HCT116 (cell line): ENCODE data around the gene ALCAM. TPM values are rescaled to one million over a fixed set of nuclear protein-coding genes. Genes with fewer than 3 reads are reported as not detected.

Experiments used
- ATAC-seq: fragments of 200-7000 bp; cut with Tn5 transposase; 2 replicates; pipeline ENCODE4 v1.9.1; 2020; ENCODE audit warnings: mild to moderate bottlenecking, moderate library complexity
- BruUV-seq: library from RNA; stranded (reverse); fragments of 400-500 nt; replicated peaks from 2 replicates; lab custom pipeline; 2021; lab: Mats Ljungman, UMichigan
- CTCF ChIA-PET: fragments of 300-600 bp; sonication (Branson Sonifier 250); formaldehyde crosslinking; loops from one replicate; lab custom pipeline; 2021; ENCODE audit warnings: antibody characterized with exemption; lab: Charles Lee
- POLR2A ChIA-PET: fragments of 300-600, 350-600 bp; sonication (Branson Sonifier 250); formaldehyde crosslinking; loops from one replicate; lab custom pipeline; 2021; ENCODE audit warnings: antibody characterized with exemption; lab: Charles Lee
- RAD21 ChIA-PET, 2 experiments: fragments of 300-600 bp; sonication (Branson Sonifier 250); formaldehyde crosslinking; loops; one replicate each; lab custom pipeline; 2023; ENCODE audit warnings: low total read pairs in 2 of 2; ENCODE audit not compliant: uncharacterized antibody in 2 of 2, unreplicated experiment in 2 of 2, low non-redundant PET in 1 of 2; lab: Charles Lee
- DNase-seq: peaks from one replicate; pipeline ENCODE4 v3.0.0-alpha.2; 2010; ENCODE audit warnings: low read depth, low spot score
- H2AFZ ChIP-seq: fragments of 200-600 bp; shearing (Covaris generic), sonication (generic); 2 replicates; pipeline ENCODE4 v1.6.1; 2017; ENCODE audit warnings: low read depth, mixed run types, mixed read lengths, antibody characterized with exemption, low read length; ENCODE audit not compliant: poor library complexity, severe bottlenecking
- H3K27ac ChIP-seq: 2 replicates; pipeline ENCODE4 v1.5.1; 2012; ENCODE audit warnings: low read depth, low read length
- H3K27me3 ChIP-seq: fragments of 200-600 bp; sonication (generic); 2 replicates; pipeline ENCODE4 v1.6.1; 2016; ENCODE audit warnings: mixed run types, low read length, mixed read lengths; ENCODE audit not compliant: insufficient read depth
- H3K36me3 ChIP-seq, 2 experiments: fragments of 200-500 bp in 1 of 2; fragments of 200-600 bp in 1 of 2; sonication (Bioruptor generic) in 1 of 2; sonication (generic) in 1 of 2; 2 replicates each; pipeline versions ENCODE4 v1.5.1 to v1.6.1; 2014 to 2016; ENCODE audit warnings: low read length in 2 of 2, inconsistent platforms in 1 of 2, mixed read lengths in 1 of 2, mixed run types in 1 of 2; ENCODE audit not compliant: insufficient read depth in 2 of 2, control insufficient read depth in 1 of 2
- H3K4me1 ChIP-seq, 2 experiments: fragments of 200-600 bp in 1 of 2; sonication (generic) in 1 of 2; 2 replicates each; pipeline versions ENCODE4 v1.5.1 to v1.6.1; 2012 to 2017; ENCODE audit warnings: low read length in 2 of 2, inconsistent platforms in 1 of 2, mild to moderate bottlenecking in 1 of 2, mixed read lengths in 1 of 2, mixed run types in 1 of 2, moderate library complexity in 1 of 2; ENCODE audit not compliant: insufficient read depth in 2 of 2, control insufficient read depth in 1 of 2
- H3K4me2 ChIP-seq: fragments of 200-600 bp; sonication (generic); 2 replicates; pipeline ENCODE4 v1.6.1; 2017; ENCODE audit warnings: mixed run types, low read length, mixed read lengths
- H3K4me3 ChIP-seq, 2 experiments: fragments of 200-600 bp in 1 of 2; sonication (generic) in 1 of 2; replicated peaks in 1 of 2; 2 replicates each; pipeline ENCODE4 v1.5.1; 2011 to 2016; ENCODE audit warnings: low read length in 2 of 2, control low read depth in 1 of 2, low read depth in 1 of 2, mild to moderate bottlenecking in 1 of 2, mixed read lengths in 1 of 2, mixed run types in 1 of 2
- H3K79me2 ChIP-seq: fragments of 200-600 bp; sonication (generic); 2 replicates; pipeline ENCODE4 v1.6.1; 2017; ENCODE audit warnings: mild to moderate bottlenecking, mixed run types, low read length, moderate library complexity, mixed read lengths; ENCODE audit not compliant: insufficient read depth
- H3K9ac ChIP-seq: fragments of 200-600 bp; sonication (generic); 2 replicates; pipeline ENCODE4 v1.6.1; 2016; ENCODE audit warnings: low read length, mixed read lengths
- H3K9me2 ChIP-seq: fragments of 200-600 bp; sonication (generic), shearing (Covaris generic); 2 replicates; pipeline ENCODE4 v1.6.1; 2017; ENCODE audit warnings: mixed run types, mild to moderate bottlenecking, moderate library complexity; ENCODE audit not compliant: insufficient read depth
- H3K9me3 ChIP-seq, 2 experiments: fragments of 200-500 bp in 1 of 2; fragments of 200-600 bp in 1 of 2; sonication (Bioruptor generic) in 1 of 2; sonication (generic) in 1 of 2; 2 replicates each; pipeline ENCODE4 v1.6.1; 2014 to 2017; ENCODE audit warnings: low read length in 2 of 2, mixed read lengths in 2 of 2, inconsistent platforms in 1 of 2, low read depth in 1 of 2, mild to moderate bottlenecking in 1 of 2, mixed run types in 1 of 2, moderate library complexity in 1 of 2; ENCODE audit not compliant: control insufficient read depth in 1 of 2, insufficient read depth in 1 of 2
- H4K20me1 ChIP-seq: fragments of 200-600 bp; sonication (generic), shearing (Covaris generic); 2 replicates; pipeline ENCODE4 v1.6.1; 2017; ENCODE audit warnings: mixed run types, mild to moderate bottlenecking, moderate library complexity; ENCODE audit not compliant: insufficient read depth
- CEBPB ChIP-seq: IDR thresholded peaks from 2 replicates; pipeline ENCODE4 v1.6.1; 2012; ENCODE audit warnings: low read depth
- ELF1 ChIP-seq: IDR thresholded peaks from 2 replicates; pipeline ENCODE4 v1.6.1; 2012; ENCODE audit warnings: low read depth, borderline replicate concordance
- EZH2 ChIP-seq: fragments of 200-600 bp; sonication (generic); IDR thresholded peaks from 2 replicates; pipeline ENCODE4 v1.6.1; 2017; ENCODE audit warnings: antibody characterized with exemption, mixed run types
- EZH2phosphoT487 ChIP-seq: fragments of 200-600 bp; IDR thresholded peaks from 2 replicates; pipeline ENCODE4 v1.6.1; 2018; ENCODE audit warnings: antibody characterized with exemption, borderline replicate concordance
- JUND ChIP-seq: IDR thresholded peaks from 2 replicates; pipeline ENCODE4 v1.6.1; 2012
- MAX ChIP-seq: IDR thresholded peaks from 2 replicates; pipeline ENCODE4 v1.6.1; 2012
- POLR2A ChIP-seq: IDR thresholded peaks from 2 replicates; pipeline ENCODE4 v1.7.0; 2011; ENCODE audit warnings: borderline replicate concordance; ENCODE audit not compliant: insufficient read depth, insufficient read length; ENCODE audit errors: extremely low read depth
- POLR2AphosphoS5 ChIP-seq: IDR thresholded peaks from 2 replicates; pipeline ENCODE4 v1.6.1; 2011; ENCODE audit warnings: mild to moderate bottlenecking, low read depth, low read length, moderate library complexity
- SIN3A ChIP-seq: IDR thresholded peaks from 2 replicates; pipeline ENCODE4 v1.6.1; 2012; ENCODE audit warnings: low read depth
- SP1 ChIP-seq: IDR thresholded peaks from 2 replicates; pipeline ENCODE4 v1.6.1; 2012; ENCODE audit warnings: low read depth
- SRF ChIP-seq: IDR thresholded peaks from 2 replicates; pipeline ENCODE4 v1.6.1; 2012; ENCODE audit warnings: low read depth
- TCF7L2 ChIP-seq: IDR thresholded peaks from 2 replicates; pipeline ENCODE4 v1.7.0; 2011; ENCODE audit warnings: borderline replicate concordance, inconsistent platforms; ENCODE audit not compliant: insufficient read depth, insufficient read length; ENCODE audit errors: extremely low read depth
- intact Hi-C: fragments of 100-400 bp; cut with micrococcal nuclease; formaldehyde crosslinking; loops from 2 replicates; pipeline ENCODE4 v1.10.0; 2022
- total RNA-seq: library from RNA; stranded (reverse); gene quantifications from one replicate; pipeline ENCODE4 v1.2.1, GENCODE V29; 2021; ENCODE audit not compliant: unreplicated experiment
- TF ChIP-seq, protein P1 (sequence below): IDR thresholded peaks from 2 replicates; pipeline ENCODE4 v1.6.1; 2012
- TF ChIP-seq, protein P2 (sequence below): IDR thresholded peaks from 2 replicates; pipeline ENCODE4 v1.6.1; 2012; ENCODE audit warnings: low read depth
- TF ChIP-seq, protein P3 (sequence below), 3 experiments: fragments of 200-600 bp in 1 of 3; sonication (generic) in 1 of 3; IDR thresholded peaks in 2 of 3; conservative IDR thresholded peaks in 1 of 3; 2 replicates each; pipeline ENCODE4 v1.5.1; 2012 to 2017; ENCODE audit warnings: low read depth in 2 of 3, low read length in 2 of 3, antibody characterized with exemption in 1 of 3, borderline replicate concordance in 1 of 3, control low read depth in 1 of 3, mild to moderate bottlenecking in 1 of 3, mixed read lengths in 1 of 3, mixed run types in 1 of 3, moderate library complexity in 1 of 3; ENCODE audit not compliant: insufficient read depth in 1 of 3

Gene ALCAM
- total RNA-seq, 1 experiment from 2014 or later, result 56.7 TPM

DNA sequence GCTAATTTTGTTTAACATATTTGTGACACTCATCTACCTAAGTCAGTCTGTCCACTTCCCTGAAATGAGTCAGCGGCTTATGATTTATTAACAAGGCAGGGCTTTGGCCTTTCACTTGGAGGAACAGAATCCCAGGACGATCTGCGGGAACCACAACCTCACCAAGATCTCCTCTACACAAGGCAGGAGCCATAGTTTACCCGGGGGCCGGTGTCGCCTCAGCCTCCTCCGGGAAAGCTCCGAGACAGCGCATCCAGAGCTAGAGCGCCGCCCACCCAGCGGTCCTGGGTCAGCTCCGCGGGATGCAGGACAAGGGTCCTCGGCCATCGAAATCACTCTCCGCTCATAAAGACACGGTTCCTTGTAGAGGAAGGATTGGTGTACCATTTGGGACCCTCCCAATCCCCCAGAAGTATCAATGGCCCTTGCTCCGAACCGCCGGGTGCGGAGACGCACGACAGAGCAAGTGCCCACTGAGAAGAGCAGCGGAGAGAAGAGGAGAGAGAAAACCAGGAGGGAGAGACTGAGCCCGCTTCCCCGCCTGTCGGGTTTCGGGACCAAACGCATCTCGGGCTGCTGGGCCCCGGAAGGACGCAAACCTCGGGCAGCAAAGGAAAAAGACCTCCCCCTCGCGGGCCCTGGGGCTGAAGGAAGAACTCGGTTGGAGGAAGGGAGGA, 13.1 kb upstream of the ALCAM start:
- ATAC-seq (no peak), DNase-seq (no peak)
- Histone ChIP-seq H3K27ac (no peak overlapping the region), H3K36me3 (no peaks in the 10 kb centered on the region), H3K9ac (no peak overlapping the region), H4K20me1 (no peaks in the 10 kb centered on the region), H3K4me1 (peaks cover 0 to 9% of the 10 kb centered on the region in 2 experiments; a peak in 2 of 4 replicates), H3K4me3 (no peak overlapping the region), H3K79me2 (no peaks in the 10 kb centered on the region), H2AFZ (no peak overlapping the region), H3K9me3 (no peaks in the 10 kb centered on the region), H3K27me3 (no peaks in the 10 kb centered on the region), H3K9me2 (no peaks in the 10 kb centered on the region), H3K4me2 (no peak overlapping the region)
- BruUV-seq, result no TSS peak
- POLR2A ChIA-PET, result no interaction called here
- TF ChIP-seq JUND (no peak), SIN3A (no peak), EZH2 (no peak), EZH2phosphoT487 (no peak), ELF1 (no peak), SRF (no peak)
- TF ChIP-seq, protein P1, sequence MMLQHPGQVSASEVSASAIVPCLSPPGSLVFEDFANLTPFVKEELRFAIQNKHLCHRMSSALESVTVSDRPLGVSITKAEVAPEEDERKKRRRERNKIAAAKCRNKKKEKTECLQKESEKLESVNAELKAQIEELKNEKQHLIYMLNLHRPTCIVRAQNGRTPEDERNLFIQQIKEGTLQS, result no peak
- CTCF ChIA-PET, result no interaction called here
- intact Hi-C loops, result no loop called here
- RAD21 ChIA-PET, result no interaction called here

DNA sequence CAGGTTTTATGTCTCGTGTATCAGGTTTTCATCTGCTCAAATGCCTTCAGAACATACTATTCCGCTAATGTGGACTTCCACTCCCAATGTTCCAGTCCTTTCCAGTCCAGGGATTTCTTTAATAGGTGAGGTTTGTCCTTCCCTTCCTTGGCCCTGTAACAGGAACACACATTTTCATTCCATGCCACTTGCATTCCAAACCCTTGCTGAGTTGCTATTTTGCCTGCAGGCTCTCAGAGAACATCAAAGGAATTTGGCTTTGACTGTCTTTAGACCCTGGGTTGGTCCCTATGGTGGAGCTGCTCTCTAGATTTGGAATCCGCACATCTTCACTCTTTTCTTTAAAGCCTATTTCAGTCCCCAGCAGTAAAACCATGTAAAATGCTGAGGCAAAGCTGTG, 12.3 kb upstream of the ALCAM start:
- Histone ChIP-seq H3K27me3 (no peaks in the 10 kb centered on the region), H3K27ac (no peak overlapping the region), H3K9me2 (no peaks in the 10 kb centered on the region), H2AFZ (no peak overlapping the region), H3K9me3 (no peaks in the 10 kb centered on the region), H3K36me3 (no peaks in the 10 kb centered on the region), H3K4me2 (no peak overlapping the region), H4K20me1 (no peaks in the 10 kb centered on the region), H3K9ac (no peak overlapping the region), H3K79me2 (no peaks in the 10 kb centered on the region), H3K4me3 (no peak overlapping the region), H3K4me1 (peaks cover 3 to 16% of the 10 kb centered on the region in 2 experiments)
- RAD21 ChIA-PET, result no interaction called here
- DNase-seq (no peak), ATAC-seq (no peak)
- intact Hi-C loops, result no loop called here
- CTCF ChIA-PET, result interaction anchor here (0.7 kb wide), 1 partner anchor 12 kb away, joined by 3 read pairs; the partner anchor contains the start of gene ALCAM
- BruUV-seq, result no TSS peak
- POLR2A ChIA-PET, result no interaction called here
- TF ChIP-seq SP1, result no peak
- TF ChIP-seq, protein P2, sequence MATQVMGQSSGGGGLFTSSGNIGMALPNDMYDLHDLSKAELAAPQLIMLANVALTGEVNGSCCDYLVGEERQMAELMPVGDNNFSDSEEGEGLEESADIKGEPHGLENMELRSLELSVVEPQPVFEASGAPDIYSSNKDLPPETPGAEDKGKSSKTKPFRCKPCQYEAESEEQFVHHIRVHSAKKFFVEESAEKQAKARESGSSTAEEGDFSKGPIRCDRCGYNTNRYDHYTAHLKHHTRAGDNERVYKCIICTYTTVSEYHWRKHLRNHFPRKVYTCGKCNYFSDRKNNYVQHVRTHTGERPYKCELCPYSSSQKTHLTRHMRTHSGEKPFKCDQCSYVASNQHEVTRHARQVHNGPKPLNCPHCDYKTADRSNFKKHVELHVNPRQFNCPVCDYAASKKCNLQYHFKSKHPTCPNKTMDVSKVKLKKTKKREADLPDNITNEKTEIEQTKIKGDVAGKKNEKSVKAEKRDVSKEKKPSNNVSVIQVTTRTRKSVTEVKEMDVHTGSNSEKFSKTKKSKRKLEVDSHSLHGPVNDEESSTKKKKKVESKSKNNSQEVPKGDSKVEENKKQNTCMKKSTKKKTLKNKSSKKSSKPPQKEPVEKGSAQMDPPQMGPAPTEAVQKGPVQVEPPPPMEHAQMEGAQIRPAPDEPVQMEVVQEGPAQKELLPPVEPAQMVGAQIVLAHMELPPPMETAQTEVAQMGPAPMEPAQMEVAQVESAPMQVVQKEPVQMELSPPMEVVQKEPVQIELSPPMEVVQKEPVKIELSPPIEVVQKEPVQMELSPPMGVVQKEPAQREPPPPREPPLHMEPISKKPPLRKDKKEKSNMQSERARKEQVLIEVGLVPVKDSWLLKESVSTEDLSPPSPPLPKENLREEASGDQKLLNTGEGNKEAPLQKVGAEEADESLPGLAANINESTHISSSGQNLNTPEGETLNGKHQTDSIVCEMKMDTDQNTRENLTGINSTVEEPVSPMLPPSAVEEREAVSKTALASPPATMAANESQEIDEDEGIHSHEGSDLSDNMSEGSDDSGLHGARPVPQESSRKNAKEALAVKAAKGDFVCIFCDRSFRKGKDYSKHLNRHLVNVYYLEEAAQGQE, result no peak
- TF ChIP-seq SRF, result no peak
- no peak for TF ChIP-seq CEBPB
- TF ChIP-seq POLR2A, result no peak
- no peak for TF ChIP-seq MAX
- no peak for TF ChIP-seq EZH2phosphoT487
- TF ChIP-seq POLR2AphosphoS5, result no peak
- TF ChIP-seq JUND, result no peak
- no peak for TF ChIP-seq TCF7L2
- TF ChIP-seq, protein P3, sequence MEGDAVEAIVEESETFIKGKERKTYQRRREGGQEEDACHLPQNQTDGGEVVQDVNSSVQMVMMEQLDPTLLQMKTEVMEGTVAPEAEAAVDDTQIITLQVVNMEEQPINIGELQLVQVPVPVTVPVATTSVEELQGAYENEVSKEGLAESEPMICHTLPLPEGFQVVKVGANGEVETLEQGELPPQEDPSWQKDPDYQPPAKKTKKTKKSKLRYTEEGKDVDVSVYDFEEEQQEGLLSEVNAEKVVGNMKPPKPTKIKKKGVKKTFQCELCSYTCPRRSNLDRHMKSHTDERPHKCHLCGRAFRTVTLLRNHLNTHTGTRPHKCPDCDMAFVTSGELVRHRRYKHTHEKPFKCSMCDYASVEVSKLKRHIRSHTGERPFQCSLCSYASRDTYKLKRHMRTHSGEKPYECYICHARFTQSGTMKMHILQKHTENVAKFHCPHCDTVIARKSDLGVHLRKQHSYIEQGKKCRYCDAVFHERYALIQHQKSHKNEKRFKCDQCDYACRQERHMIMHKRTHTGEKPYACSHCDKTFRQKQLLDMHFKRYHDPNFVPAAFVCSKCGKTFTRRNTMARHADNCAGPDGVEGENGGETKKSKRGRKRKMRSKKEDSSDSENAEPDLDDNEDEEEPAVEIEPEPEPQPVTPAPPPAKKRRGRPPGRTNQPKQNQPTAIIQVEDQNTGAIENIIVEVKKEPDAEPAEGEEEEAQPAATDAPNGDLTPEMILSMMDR (IDR thresholded peaks at IDR 0.05 in 2 of 3, conservative IDR thresholded peaks at IDR 0.05 in 1 of 3; ENCODE audit: borderline replicate concordance in 1 of 3, insufficient read depth in 1 of 3, low read depth in 2 of 3, low read length in 2 of 3), result no peak
